ENCODE data around the gene FFAR2.
"Not testable (repeated sequence)": the region's sequence is repeated elsewhere in the genome, so short reads cannot be mapped to it uniquely, and the experiment has no call there.

The FFAR2 gene

DNA sequence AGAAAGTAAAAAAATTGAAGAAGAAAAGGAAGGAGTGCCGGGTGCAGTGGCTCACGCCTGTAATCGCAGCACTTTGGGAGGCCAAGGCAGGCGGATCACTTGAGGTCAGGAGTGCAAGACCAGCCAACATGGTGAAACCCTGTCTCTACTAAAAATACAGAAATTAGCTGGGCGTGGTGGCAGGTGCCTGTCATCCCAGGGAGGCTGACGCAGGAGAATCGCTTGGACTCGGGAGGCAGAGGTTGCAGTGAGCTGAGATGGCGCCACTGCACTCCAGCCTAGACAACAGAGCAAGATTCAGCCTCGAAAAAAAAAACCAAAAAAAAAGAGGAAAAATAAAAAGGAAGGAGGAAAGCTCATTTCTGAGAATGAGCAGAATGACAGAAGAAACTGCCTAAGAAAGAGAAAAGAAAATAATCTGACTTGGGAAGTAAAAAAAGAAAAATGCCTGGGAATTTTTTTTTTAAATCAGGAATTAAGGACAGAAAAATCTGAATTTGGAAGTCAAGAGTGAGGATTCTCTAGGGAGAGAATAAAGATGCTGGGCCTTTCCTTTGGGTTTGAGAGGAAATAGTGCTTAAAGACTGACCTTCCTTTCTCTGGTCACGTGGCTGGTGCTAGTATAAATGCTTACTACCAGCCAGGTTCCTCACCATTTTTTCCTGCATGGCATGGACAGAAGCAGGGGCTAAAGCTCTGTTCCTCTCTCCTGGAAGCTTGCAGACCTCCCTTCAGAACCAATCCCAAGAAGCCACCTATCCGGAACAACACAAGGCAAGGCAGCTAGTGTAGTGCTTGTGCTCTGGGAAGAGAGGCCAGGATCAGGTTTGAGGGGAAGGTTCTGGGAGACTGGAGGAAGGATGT, at the start of gene FFAR2:
FFAR2 (plus strand) TSS at position 652 of the 864 bp plus-strand sequence. CDS start 1,458 bp downstream, outside the sequence.
- no peak for DNase-seq (ENCODE audit: low spot score)

DNA sequence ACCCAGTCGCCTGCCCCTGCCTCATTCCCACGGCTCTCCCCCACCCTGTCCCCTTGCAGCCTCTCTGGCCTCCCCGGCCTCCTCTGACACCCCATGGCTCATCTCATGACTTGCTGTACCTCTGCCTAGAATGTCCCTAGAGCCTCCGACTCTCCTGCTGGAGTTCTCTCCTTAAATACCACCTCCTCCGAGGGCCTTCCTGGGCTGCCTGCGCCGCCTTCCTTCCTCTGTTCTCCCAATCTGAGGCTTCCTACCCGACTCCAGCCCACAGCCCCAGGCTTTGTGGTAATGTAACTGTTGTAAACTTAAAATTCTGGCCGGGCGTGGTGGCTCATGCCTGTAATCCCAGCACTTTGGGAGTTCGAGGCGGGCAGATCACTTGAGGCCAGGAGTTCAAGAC, 49.5 kb upstream of the FFAR2 start:
- no peak for DNase-seq (ENCODE audit: low spot score)

GRCh38 chr19:35399231-35399630, 48.8 kb upstream of the FFAR2 start:
- no peak for DNase-seq (ENCODE audit: low spot score)

GRCh38 chr19:35399948-35400772, 47.9 kb upstream of the FFAR2 start:
- DNase-seq (ENCODE audit: low spot score) = no peak

GRCh38 chr19:35400773-35401100, 47.3 kb upstream of the FFAR2 start:
- no peak for DNase-seq (ENCODE audit: low spot score)

GRCh38 chr19:35401416-35401815, 46.6 kb upstream of the FFAR2 start:
- not testable (repeated sequence) for DNase-seq (ENCODE audit: low spot score)

DNA sequence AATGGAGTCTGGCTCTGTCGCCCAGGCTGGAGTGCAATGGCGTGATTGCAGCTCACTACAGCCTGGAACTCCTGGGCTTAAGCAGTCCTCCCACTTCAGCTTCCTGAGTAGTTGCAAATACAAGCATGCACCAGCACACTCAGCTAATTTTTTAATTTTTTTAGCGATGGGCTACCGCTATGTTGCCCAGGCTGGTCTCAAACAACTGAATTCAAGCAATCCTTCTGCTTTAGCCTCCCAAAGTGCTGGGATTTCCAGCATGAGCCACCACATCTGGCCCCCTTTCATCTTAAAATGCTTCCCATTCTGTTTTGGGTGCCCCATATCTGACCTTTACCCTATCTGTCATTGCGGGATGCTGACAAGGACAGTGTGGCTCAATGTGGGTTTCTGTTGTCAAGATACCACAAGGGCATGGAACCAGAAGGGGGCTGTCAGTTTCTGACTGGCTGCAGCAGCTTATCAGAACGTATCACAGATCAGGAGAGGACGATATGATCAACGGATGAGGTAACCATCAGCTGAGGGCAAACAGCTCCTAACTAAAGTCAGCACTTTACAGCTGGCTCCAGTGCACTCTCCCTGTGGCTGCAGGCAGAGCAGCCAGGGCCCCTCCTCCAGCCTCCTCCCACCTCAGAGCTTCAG, 44.8 kb upstream of the FFAR2 start:
- DNase-seq (ENCODE audit: low spot score) = no peak

DNA sequence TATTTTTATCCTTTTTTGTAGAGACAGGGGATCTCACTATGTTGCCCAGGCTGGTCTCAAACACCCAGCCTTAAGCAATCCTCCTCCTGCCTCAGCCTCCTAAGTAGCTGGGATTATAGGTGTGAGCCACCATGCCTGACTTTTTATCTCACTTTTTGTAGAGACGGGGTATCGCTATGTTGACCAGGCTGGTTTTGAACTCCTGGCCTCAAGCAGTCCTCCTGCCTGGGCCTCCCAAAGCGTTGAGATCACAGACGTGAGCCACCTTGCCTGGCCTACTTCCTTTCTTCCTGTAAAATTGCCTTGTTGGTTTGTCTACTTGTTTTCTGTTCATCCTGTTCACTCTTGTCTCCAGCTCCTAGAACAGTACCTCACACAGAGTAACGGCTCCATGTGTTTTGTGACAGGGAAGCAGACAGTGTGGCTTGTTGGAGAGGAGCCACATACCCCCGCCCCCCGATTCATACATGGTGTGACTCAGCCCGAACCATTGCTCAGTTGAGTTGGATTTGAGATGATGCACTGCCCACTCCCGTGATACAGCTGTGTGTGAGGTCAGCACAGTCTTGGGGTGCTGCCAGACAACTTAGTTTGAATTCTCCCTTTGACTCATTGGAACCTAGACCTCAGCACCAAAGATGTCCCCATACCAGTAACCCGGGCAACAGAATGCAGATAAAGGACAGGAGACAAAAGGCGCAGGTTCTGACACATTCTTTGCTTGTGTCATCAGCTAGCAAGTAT, 43.0 kb upstream of the FFAR2 start:
- DNase-seq (ENCODE audit: low spot score) = no peak

DNA sequence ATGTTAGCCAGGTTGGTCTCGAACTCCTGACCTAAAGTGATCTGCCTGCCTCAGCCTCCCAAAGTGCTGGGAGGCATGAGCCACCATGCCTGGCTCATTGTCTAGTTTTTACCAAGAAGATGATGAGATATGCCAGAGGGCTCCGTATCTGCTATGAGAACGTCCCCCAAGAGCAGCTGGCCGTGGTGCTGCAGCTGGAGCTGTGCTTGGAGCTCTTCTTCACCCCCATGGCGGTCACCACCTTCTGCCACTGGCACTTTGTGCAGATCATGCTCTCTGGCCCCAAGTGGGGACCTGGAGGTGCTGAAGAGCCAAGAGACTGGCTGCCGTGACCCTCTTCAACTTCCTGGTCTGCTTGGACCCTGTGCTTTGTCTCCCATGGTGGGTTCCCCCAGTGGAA, 40.4 kb upstream of the FFAR2 start:
- DNase-seq (ENCODE audit: low spot score) = no peak

GRCh38 chr19:35408284-35409171, 39.5 kb upstream of the FFAR2 start:
- DNase-seq (ENCODE audit: low spot score) = no peak

- DNase-seq (ENCODE audit: low spot score) = no peak
These were observed 38.9 kb upstream of the FFAR2 start for GRCh38 chr19:35409191-35409590.

GRCh38 chr19:35410487-35410886, 37.6 kb upstream of the FFAR2 start:
- DNase-seq (ENCODE audit: low spot score) = no peak

- DNase-seq (ENCODE audit: low spot score) = no peak
These were observed 33.6 kb upstream of the FFAR2 start for GRCh38 chr19:35414442-35414841.

GRCh38 chr19:35416331-35416730, 31.7 kb upstream of the FFAR2 start:
- no peak for DNase-seq (ENCODE audit: low spot score)

- no peak for DNase-seq (ENCODE audit: low spot score)
These were observed 30.8 kb upstream of the FFAR2 start for GRCh38 chr19:35417278-35417677.

DNA sequence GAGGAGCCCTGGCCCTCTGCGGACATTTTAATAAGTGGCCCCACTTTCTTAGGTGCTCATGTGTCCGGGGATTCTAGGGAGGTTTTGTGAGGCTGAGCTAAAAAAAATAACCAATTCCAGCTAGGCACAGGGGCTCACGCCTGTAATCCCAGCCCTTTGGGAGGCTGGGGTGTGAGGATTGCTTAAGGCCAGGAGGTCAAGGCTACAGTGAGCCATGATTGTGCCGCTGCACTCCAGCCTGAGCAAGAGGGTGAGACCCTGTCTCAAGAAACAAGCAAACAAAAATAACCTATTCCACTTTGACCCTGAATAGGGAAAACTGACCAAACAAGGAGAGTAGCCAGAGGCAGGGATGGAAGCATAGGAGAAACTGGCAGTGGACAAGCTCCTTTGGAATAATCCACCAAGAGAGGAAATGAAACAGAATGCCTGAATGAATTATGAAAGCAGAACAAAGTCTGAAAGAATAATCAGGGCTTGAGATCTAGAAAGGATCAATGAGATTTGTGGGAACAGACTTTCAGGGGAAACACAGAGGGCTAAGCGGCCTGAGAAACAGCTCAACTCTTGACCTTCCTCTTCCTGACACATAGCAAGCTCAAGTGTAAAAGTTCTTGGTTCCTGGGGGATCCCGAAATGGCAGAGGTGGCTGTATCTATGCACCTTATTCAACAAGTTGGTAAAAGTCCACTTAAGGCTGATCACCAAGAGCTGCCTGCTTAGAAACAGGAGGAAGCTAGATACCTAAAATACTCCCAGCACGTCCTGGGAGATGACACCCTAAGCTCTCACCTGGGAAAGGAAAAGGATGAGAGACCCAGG, 30.1 kb upstream of the FFAR2 start:
- DNase-seq (ENCODE audit: low spot score) = no peak

GRCh38 chr19:35419046-35419445, 29.0 kb upstream of the FFAR2 start:
- DNase-seq (ENCODE audit: low spot score) = no peak

GRCh38 chr19:35419805-35420204, 28.3 kb upstream of the FFAR2 start:
- no peak for DNase-seq (ENCODE audit: low spot score)

DNA sequence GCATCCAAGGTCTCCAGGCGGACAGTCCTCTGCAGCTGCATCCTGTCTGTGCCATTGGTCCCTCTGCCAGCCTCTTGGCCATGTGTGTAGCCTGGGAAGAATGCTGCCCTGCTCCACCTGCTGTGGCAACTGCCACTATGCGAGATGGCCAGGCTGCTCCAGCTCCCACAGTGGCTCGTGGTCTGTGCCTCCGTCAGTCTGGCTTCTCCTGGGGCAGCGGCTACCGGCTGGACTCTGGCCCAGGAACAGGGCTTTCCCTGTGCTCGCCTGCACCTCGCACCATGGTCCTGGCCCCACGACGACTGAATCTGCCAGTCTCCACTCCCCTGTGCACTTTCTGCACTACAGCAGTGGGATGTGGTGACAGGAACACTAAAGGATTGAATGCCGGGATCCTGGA, 26.7 kb upstream of the FFAR2 start:
- DNase-seq (ENCODE audit: low spot score) = no peak

DNA sequence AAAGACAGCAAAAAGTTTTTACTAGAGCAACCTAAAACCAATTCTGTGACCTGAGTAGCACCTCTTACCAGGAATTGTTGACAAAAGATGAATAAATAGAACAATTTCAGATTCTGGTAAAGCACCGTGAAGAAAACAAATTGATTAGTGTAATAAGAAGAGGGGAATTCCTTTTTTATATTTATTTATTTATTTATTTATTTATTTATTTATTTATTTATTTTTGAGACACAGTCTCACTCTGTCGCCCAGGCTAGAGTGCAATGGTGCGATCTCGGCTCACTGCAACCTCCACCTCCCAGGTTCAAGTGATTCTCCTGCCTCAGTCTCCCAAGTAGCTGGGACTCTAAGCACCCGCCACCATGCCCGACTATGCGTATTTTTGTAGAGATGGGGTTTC, 24.7 kb upstream of the FFAR2 start:
- DNase-seq (ENCODE audit: low spot score) = not testable (repeated sequence)
